GM23248 (cell line): ENCODE results near the gene SLC12A4.

Experiments
- EZH2 ChIP-seq: fragments of 200-600 bp; sonication (generic); IDR thresholded peaks from 2 replicates; pipeline ENCODE4 v1.6.1; 2018; ENCODE audit warnings: antibody characterized with exemption, mild to moderate bottlenecking; ENCODE audit not compliant: insufficient read depth, poor library complexity, severe bottlenecking
- EZH2phosphoT487 ChIP-seq: fragments of 200-600 bp; sonication (generic); IDR thresholded peaks from 2 replicates; pipeline ENCODE4 v1.6.1; 2018; ENCODE audit warnings: antibody characterized with exemption, moderate library complexity, mild to moderate bottlenecking, low read depth; ENCODE audit not compliant: insufficient read depth

GRCh38 chr16:67957622-67958021, 10.8 kb downstream of the SLC12A4 start:
- TF ChIP-seq EZH2, result no peak
- no peak for TF ChIP-seq EZH2phosphoT487
